ENCODE data around the gene ST8SIA1.

Gene ST8SIA1

DNA sequence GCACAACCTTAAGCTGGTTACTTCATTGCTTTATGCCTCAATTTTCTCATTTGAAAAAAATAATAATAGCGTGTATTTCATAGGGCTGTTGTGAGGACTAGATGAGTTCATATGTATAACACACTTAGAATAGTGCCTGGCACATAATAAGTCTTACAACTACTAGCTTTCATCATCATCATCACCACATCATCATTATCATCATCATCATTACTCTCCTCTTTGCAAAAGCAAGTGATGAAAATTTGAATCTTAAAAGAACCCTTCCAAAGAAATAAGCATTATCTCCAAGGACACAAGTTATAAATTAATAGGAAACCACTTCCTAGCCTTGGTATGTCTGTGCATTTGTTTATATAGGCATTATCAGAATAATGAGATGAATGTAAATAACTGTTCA, 117.0 kb downstream of the ST8SIA1 start:
- no peak for DNase-seq (ENCODE audit: low read depth, low spot score)
- no peaks in the 10 kb centered on the region for H3K27me3 ChIP-seq (ENCODE audit: control insufficient read depth, insufficient read depth, low read length)
- H3K27ac ChIP-seq (ENCODE audit: low read length): no peak overlapping the region
- no peaks in the 10 kb centered on the region for H3K4me1 ChIP-seq (ENCODE audit: control insufficient read depth, insufficient read depth, low read length)
- H3K9me3 ChIP-seq (ENCODE audit: control insufficient read depth, insufficient read depth, low read length): no peaks in the 10 kb centered on the region
- H3K4me3 ChIP-seq (ENCODE audit: low read length): no peak overlapping the region
- no peaks in the 10 kb centered on the region for H3K36me3 ChIP-seq (ENCODE audit: control insufficient read depth, insufficient read depth, low read length)
- WGBS (ENCODE audit: insufficient coverage, insufficient read length): no CpG with 5 or more reads among the region's 1 CpG

DNA sequence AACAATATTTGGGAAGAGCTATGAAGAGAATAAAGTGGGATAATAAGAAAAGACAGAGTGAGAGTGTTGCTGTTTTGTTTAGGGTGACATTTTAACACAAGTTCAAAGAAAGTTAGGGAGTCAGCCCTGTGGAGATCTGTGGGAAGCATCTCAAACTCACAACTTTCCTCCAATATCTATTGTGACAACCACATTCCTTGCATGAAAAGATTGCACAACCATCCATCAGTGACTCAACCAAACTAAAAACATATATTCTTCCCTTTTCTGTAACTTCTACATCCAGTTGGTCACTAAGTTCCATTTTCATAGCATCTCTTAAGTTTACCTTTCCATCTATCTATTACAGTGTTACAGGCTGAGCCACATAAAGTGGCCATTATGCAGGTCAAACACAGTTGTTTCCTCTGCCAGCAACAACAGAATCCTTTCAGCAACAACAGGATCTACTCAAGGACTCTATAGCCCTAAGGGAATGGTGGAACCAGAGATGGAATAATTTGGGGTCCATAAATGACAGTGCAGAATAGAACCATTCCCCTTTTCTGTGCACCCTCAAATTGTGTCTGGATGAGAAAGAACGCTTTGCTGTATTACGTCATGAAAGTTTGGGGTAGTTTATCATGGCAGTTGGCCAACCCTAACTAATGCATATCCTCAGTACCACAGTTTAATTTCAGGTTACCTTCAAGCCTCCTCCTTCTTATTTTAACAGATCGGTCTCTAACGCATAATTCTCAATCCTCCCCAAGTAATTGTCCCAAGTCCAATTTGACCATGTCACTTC, 118.8 kb downstream of the ST8SIA1 start:
- no peaks in the 10 kb centered on the region for H3K4me1 ChIP-seq (ENCODE audit: control insufficient read depth, insufficient read depth, low read length)
- no CpG with 5 or more reads among the region's 4 CpGs for WGBS (ENCODE audit: insufficient coverage, insufficient read length)
- no peak overlapping the region for H3K27ac ChIP-seq (ENCODE audit: low read length)
- H3K27me3 ChIP-seq (ENCODE audit: control insufficient read depth, insufficient read depth, low read length): no peaks in the 10 kb centered on the region
- no peaks in the 10 kb centered on the region for H3K36me3 ChIP-seq (ENCODE audit: control insufficient read depth, insufficient read depth, low read length)
- DNase-seq (ENCODE audit: low read depth, low spot score): no peak
- no peaks in the 10 kb centered on the region for H3K9me3 ChIP-seq (ENCODE audit: control insufficient read depth, insufficient read depth, low read length)
- no peak overlapping the region for H3K4me3 ChIP-seq (ENCODE audit: low read length)

DNA sequence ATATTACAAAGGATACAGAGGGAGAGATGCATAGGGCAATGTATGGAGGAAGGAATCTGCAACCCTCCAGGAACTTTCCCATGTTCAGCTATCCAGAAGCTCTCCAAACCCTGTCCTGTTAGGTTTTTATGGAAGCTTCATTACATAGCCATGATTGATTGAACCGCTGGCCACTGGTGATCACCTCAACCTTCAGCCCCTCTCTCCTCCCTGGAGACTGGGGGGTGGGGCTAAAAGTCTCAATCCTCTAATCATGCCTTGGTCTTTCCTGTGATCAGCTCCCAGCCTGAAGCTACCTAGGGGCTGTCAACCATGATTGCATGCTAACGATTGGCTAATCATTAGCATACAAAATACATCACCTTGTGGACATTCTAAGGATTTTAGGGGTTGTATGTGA, 123.4 kb downstream of the ST8SIA1 start:
- no CpG with 5 or more reads among the region's 2 CpGs for WGBS (ENCODE audit: insufficient coverage, insufficient read length)
- Histone ChIP-seq H3K4me1 (ENCODE audit: control insufficient read depth, insufficient read depth, low read length) (no peaks in the 10 kb centered on the region), H3K36me3 (ENCODE audit: control insufficient read depth, insufficient read depth, low read length) (no peaks in the 10 kb centered on the region), H3K9me3 (ENCODE audit: control insufficient read depth, insufficient read depth, low read length) (no peaks in the 10 kb centered on the region), H3K27me3 (ENCODE audit: control insufficient read depth, insufficient read depth, low read length) (no peaks in the 10 kb centered on the region), H3K27ac (ENCODE audit: low read length) (no peak overlapping the region), H3K4me3 (ENCODE audit: low read length) (no peak overlapping the region)
- no peak for DNase-seq (ENCODE audit: low read depth, low spot score)

DNA sequence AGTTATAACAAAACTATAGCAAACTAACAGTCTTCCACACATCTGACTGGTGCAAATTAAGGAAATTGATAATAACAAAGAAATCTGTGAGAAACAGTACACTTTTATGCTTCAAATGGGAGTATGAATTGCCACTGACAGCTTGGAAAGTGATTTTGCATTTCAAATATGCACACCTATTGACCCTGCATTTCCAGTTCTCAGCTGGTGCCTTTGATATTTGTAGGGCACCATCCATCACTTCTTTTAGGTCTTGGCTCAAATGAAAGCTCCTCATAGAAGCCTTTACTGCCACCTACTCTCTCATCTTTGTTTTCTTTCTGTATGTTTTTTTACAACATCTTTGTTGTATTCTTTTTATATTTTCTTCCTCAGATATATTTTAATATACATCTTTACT, 125.1 kb downstream of the ST8SIA1 start:
- H3K9me3 ChIP-seq (ENCODE audit: control insufficient read depth, insufficient read depth, low read length): no peaks in the 10 kb centered on the region
- H3K4me3 ChIP-seq (ENCODE audit: low read length): no peak overlapping the region
- no peak for DNase-seq (ENCODE audit: low read depth, low spot score)
- no peak overlapping the region for H3K27ac ChIP-seq (ENCODE audit: low read length)
- no peaks in the 10 kb centered on the region for H3K4me1 ChIP-seq (ENCODE audit: control insufficient read depth, insufficient read depth, low read length)
- no peaks in the 10 kb centered on the region for H3K27me3 ChIP-seq (ENCODE audit: control insufficient read depth, insufficient read depth, low read length)
- H3K36me3 ChIP-seq (ENCODE audit: control insufficient read depth, insufficient read depth, low read length): no peaks in the 10 kb centered on the region

DNA sequence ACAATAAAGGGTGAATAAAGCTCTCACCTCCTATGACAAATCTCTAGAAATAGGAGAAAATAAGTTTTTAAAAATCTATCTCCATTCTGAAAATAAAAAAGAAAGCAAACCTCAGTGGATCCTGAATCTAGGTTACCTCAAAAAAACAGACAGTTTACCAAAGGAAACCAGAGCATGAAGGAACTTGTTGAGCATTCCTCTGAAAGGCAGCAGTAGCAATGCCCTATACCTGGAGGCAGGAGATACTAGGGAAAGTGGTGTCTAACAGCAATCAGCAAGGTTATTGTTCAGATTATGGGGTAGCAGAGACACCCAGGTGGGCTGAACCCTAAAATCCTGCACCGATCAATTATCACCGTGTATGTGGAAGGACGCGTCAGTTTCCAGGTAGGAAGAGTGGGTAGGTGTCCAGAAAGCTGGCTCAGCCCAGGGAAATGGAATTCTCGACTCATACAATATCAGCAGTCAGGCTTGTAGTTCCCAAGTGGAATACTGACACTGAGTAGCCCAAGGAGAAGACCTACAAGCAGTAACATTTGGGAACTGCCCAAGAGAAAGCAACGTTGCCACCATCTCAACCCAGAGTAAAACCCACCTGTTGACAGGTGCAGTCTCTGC, 128.3 kb downstream of the ST8SIA1 start:
- no CpG with 5 or more reads among the region's 6 CpGs for WGBS (ENCODE audit: insufficient coverage, insufficient read length)
- Histone ChIP-seq H3K27ac (ENCODE audit: low read length) (no peak overlapping the region), H3K36me3 (ENCODE audit: control insufficient read depth, insufficient read depth, low read length) (no peaks in the 10 kb centered on the region), H3K9me3 (ENCODE audit: control insufficient read depth, insufficient read depth, low read length) (no peaks in the 10 kb centered on the region), H3K4me1 (ENCODE audit: control insufficient read depth, insufficient read depth, low read length) (no peaks in the 10 kb centered on the region), H3K27me3 (ENCODE audit: control insufficient read depth, insufficient read depth, low read length) (no peaks in the 10 kb centered on the region), H3K4me3 (ENCODE audit: low read length) (no peak overlapping the region)
- no peak for DNase-seq (ENCODE audit: low read depth, low spot score)

DNA sequence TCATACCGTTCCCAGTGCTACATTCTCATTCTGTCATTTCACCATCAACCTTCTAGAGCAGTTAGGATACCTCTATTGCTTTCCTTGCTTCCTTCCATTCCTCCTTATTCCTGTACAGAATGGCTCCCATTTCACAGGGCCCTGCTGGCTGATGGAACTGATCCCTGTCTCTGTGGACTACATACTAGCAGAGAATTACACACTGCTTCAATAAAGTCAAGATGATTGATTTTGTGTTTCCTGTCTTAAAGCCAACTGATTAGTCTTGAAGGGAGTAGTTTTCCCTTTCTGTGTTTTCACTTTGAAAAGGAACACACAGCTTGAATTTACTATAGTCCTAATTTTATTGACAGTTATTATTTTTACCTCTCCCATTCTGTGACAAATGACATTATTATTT, 130.1 kb downstream of the ST8SIA1 start:
- WGBS (ENCODE audit: insufficient coverage, insufficient read length): no CpG with 5 or more reads among the region's 1 CpG
- H3K27ac ChIP-seq (ENCODE audit: low read length): no peak overlapping the region
- H3K27me3 ChIP-seq (ENCODE audit: control insufficient read depth, insufficient read depth, low read length): no peaks in the 10 kb centered on the region

DNA sequence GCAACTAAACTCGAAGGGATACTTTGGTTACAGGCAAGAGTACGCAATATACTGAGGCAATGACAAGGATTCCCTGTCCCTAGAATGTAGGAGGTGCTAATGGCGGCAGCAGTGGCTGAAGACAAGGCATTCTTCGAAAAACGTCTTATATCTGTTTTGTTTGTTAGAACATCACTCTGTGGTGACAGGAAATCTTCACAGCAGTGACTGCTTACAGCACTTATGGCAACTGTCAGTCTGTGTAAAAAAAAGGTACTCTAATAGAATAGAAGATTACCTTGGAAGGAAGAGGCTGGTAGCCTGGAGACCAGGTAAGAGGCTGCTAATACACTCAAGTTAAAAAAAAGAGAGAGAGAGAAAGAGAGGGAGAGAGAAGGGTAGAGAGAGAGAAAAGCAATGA, 131.7 kb downstream of the ST8SIA1 start:
- Histone ChIP-seq H3K9me3 (ENCODE audit: control insufficient read depth, insufficient read depth, low read length) (no peaks in the 10 kb centered on the region), H3K36me3 (ENCODE audit: control insufficient read depth, insufficient read depth, low read length) (no peaks in the 10 kb centered on the region), H3K4me1 (ENCODE audit: control insufficient read depth, insufficient read depth, low read length) (no peaks in the 10 kb centered on the region), H3K27ac (ENCODE audit: low read length) (no peak overlapping the region), H3K4me3 (ENCODE audit: low read length) (no peak overlapping the region), H3K27me3 (ENCODE audit: control insufficient read depth, insufficient read depth, low read length) (no peaks in the 10 kb centered on the region)
- no peak for DNase-seq (ENCODE audit: low read depth, low spot score)
- no CpG with 5 or more reads among the region's 5 CpGs for WGBS (ENCODE audit: insufficient coverage, insufficient read length)

More for the DNA sequence above, 130.1 kb downstream of the ST8SIA1 start:
- Histone ChIP-seq H3K4me1 (ENCODE audit: control insufficient read depth, insufficient read depth, low read length) (no peaks in the 10 kb centered on the region), H3K4me3 (ENCODE audit: low read length) (no peak overlapping the region), H3K36me3 (ENCODE audit: control insufficient read depth, insufficient read depth, low read length) (no peaks in the 10 kb centered on the region), H3K9me3 (ENCODE audit: control insufficient read depth, insufficient read depth, low read length) (no peaks in the 10 kb centered on the region)
- DNase-seq (ENCODE audit: low read depth, low spot score): no peak

DNA sequence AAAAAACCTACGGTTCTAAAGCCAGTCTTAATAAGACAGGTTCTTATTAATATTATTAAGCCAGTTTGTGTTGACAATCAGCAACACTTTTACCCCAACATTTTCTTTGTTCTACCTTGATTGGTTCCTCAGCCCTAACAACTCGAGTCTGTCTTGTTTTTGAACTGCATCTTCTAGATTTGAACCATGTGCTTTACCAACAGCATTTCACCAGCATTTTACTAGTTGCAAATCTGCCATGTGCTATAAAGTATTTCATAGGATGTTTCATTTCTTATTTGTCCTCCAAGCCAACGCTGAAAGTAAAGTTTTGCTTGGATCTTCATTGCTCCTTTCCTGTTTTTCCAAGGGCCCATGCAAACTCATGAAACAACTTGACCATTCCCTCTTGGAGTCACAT, 133.4 kb downstream of the ST8SIA1 start:
- H3K27me3 ChIP-seq (ENCODE audit: control insufficient read depth, insufficient read depth, low read length): no peaks in the 10 kb centered on the region
- WGBS (ENCODE audit: insufficient coverage, insufficient read length): no CpG with 5 or more reads among the region's 3 CpGs

DNA sequence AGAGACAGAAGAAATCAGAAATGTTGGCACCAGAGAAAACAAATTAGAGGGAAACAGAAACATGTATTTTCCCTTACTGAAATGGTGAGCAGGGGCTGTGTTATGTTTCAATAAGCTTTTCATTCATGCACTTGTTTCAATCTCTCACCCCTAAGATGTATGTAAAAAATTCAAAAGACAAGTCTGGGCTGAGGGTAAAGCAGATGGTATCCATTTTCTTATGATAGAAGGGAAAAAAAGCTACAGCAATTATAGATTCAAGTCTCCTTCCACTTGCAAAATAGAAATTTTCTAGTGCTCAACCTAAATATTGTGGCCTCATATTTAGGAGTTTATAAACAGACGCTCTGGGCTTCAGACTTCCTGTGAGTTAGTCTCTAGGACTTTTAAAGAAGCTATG, 138.3 kb downstream of the ST8SIA1 start:
- H3K27me3 ChIP-seq (ENCODE audit: control insufficient read depth, insufficient read depth, low read length): no peaks in the 10 kb centered on the region
- H3K27ac ChIP-seq (ENCODE audit: low read length): no peak overlapping the region
- H3K4me3 ChIP-seq (ENCODE audit: low read length): no peak overlapping the region
- no CpG with 5 or more reads among the region's 1 CpG for WGBS (ENCODE audit: insufficient coverage, insufficient read length)
- no peak for DNase-seq (ENCODE audit: low read depth, low spot score)
- no peaks in the 10 kb centered on the region for H3K4me1 ChIP-seq (ENCODE audit: control insufficient read depth, insufficient read depth, low read length)
- H3K36me3 ChIP-seq (ENCODE audit: control insufficient read depth, insufficient read depth, low read length): no peaks in the 10 kb centered on the region
- H3K9me3 ChIP-seq (ENCODE audit: control insufficient read depth, insufficient read depth, low read length): no peaks in the 10 kb centered on the region

More for the DNA sequence above, 133.4 kb downstream of the ST8SIA1 start:
- H3K27ac ChIP-seq (ENCODE audit: low read length): no peak overlapping the region
- no peaks in the 10 kb centered on the region for H3K36me3 ChIP-seq (ENCODE audit: control insufficient read depth, insufficient read depth, low read length)
- no peaks in the 10 kb centered on the region for H3K4me1 ChIP-seq (ENCODE audit: control insufficient read depth, insufficient read depth, low read length)
- no peaks in the 10 kb centered on the region for H3K9me3 ChIP-seq (ENCODE audit: control insufficient read depth, insufficient read depth, low read length)
- DNase-seq (ENCODE audit: low read depth, low spot score): no peak
- no peak overlapping the region for H3K4me3 ChIP-seq (ENCODE audit: low read length)

DNA sequence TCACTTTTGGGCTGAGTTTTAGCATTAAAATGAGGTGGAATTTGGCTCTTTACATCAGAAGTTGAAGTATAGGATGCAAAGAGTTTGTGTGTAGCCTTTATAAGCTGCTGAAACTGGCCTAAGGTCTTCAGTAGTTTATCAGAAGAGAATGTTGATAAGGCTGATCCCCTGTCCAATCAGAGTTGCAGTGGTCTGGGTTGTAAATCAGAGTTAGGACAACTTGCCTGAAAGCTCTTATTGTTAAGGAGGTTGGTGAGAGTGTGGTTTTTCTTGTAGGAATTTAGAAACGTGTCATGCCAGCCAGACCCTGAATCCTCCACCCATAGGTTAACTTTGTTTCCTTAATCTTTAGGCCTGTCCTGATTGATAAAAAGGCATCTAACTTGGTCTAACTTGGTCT, 143.5 kb downstream of the ST8SIA1 start:
- Histone ChIP-seq H3K4me1 (ENCODE audit: control insufficient read depth, insufficient read depth, low read length) (no peaks in the 10 kb centered on the region), H3K27ac (ENCODE audit: low read length) (no peak overlapping the region), H3K4me3 (ENCODE audit: low read length) (no peak overlapping the region), H3K27me3 (ENCODE audit: control insufficient read depth, insufficient read depth, low read length) (no peaks in the 10 kb centered on the region), H3K36me3 (ENCODE audit: control insufficient read depth, insufficient read depth, low read length) (no peaks in the 10 kb centered on the region), H3K9me3 (ENCODE audit: control insufficient read depth, insufficient read depth, low read length) (no peaks in the 10 kb centered on the region)
- WGBS (ENCODE audit: insufficient coverage, insufficient read length): no CpG with 5 or more reads among the region's 1 CpG
- no peak for DNase-seq (ENCODE audit: low read depth, low spot score)

DNA sequence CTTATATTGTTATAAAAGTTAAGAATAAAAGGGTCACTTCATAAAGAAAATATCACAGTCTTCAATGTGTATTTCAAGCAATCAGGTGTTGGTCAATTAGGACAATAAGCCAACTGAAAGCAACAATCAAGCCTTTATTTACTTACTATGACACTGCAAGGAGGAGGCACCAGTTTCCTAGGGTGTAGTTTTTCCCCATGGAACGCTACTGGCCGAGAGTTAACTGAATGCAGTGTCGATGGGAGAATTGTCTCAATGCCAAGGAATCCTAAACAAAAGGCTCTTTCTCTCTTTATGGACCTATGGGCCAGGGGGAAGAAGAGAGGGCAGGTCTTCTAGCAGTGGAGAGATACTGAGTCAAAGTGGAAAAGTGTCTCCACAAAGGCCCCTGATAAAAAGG, 146.1 kb downstream of the ST8SIA1 start:
- Histone ChIP-seq H3K4me3 (ENCODE audit: low read length) (no peak overlapping the region), H3K27ac (ENCODE audit: low read length) (no peak overlapping the region), H3K27me3 (ENCODE audit: control insufficient read depth, insufficient read depth, low read length) (no peaks in the 10 kb centered on the region), H3K36me3 (ENCODE audit: control insufficient read depth, insufficient read depth, low read length) (no peaks in the 10 kb centered on the region), H3K4me1 (ENCODE audit: control insufficient read depth, insufficient read depth, low read length) (no peaks in the 10 kb centered on the region), H3K9me3 (ENCODE audit: control insufficient read depth, insufficient read depth, low read length) (no peaks in the 10 kb centered on the region)
- no CpG with 5 or more reads among the region's 3 CpGs for WGBS (ENCODE audit: insufficient coverage, insufficient read length)
- DNase-seq (ENCODE audit: low read depth, low spot score): no peak

All from iPS DF 6.9 (cell line).